GM13977 (cell line): ENCODE measurements around the gene ANAPC15.
"Not testable (repeated sequence)": the region's sequence is repeated elsewhere in the genome, so short reads cannot be mapped to it uniquely, and the experiment has no call there.

ENCODE experiments used
- DNase-seq: peaks from one replicate; pipeline ENCODE4 v3.0.0; 2012; ENCODE audit warnings: low spot score
- in situ Hi-C: fragments of 300-500 bp; cut with MboI; formaldehyde crosslinking; loops from one replicate; pipeline ENCODE4 v1.12.0; 2022; ENCODE audit warnings: low sequenced_read_pairs, low pct_unique_long_range_greater_than_20kb, mixed read lengths, inconsistent platforms; ENCODE audit not compliant: unreplicated experiment
- TF ChIP-seq, protein P1 (sequence below): IDR thresholded peaks from 2 replicates; pipeline ENCODE4 v1.5.1; 2012; ENCODE audit warnings: mild to moderate bottlenecking, control low read depth; ENCODE audit not compliant: insufficient read depth; ENCODE audit errors: extremely low read depth, missing control alignments

ANAPC15 gene

DNA sequence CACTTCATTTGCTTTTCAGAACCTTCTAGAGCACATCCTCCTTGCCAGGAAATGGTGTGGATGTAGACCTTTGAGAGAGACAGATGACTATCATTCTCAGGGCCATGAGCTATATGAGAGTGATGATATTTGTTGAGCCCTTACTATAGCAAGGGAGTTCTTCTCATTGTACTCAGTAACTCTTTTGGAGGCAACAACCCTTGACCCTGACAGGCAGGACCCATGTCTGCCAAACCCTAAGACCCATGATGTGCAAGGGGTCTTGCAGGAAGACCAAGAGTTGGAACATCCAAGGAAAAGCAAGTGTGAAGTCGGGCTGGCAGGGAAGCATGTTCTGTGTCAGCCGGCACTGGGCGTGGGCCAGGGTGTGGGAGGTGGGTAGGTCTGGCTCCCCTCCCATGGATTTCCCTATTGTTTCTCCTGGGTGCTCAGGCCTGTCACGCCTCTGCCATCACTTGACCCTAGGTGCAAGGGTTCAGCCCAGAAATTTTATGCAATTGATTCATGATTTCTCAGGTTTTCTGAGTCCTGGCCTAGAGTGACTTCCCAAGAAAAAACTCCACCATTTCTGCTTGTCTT is 24.3 kb upstream of the ANAPC15 start:
- TF ChIP-seq, protein P1, sequence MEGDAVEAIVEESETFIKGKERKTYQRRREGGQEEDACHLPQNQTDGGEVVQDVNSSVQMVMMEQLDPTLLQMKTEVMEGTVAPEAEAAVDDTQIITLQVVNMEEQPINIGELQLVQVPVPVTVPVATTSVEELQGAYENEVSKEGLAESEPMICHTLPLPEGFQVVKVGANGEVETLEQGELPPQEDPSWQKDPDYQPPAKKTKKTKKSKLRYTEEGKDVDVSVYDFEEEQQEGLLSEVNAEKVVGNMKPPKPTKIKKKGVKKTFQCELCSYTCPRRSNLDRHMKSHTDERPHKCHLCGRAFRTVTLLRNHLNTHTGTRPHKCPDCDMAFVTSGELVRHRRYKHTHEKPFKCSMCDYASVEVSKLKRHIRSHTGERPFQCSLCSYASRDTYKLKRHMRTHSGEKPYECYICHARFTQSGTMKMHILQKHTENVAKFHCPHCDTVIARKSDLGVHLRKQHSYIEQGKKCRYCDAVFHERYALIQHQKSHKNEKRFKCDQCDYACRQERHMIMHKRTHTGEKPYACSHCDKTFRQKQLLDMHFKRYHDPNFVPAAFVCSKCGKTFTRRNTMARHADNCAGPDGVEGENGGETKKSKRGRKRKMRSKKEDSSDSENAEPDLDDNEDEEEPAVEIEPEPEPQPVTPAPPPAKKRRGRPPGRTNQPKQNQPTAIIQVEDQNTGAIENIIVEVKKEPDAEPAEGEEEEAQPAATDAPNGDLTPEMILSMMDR, result no peak
- no peak for DNase-seq
- in situ Hi-C loops, result no loop called here

DNA sequence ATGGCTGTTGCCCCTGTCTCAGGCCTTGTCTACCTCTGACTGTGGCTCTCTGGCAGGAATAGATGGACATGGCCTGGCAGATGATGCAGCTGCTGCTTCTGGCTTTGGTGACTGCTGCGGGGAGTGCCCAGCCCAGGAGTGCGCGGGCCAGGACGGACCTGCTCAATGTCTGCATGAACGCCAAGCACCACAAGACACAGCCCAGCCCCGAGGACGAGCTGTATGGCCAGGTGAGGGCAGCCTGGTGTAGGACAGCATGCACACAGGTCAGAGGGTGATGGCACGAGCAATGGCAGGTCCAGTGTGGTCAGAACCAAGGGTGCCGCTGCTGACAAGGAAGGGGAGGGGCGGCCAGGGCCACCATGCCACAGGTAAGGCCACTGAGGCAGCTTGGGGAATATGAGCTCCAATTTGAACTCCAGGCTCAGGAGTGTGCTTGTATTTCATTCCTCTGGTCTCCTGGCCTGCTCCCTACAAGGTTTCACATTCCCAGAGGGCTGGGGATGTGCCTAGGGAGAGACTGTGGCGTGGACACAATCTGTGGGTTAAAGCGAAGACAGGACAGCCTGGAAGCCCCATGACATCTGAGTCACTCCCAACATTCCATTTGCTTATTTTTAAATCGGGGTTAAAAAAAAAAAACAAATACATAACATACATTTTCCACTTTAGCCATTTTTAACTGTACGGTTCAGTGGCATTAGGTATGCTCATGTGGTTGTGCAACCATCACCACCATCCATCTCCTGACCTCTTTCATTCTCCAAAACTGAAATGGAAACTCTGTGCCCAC is 23.6 kb upstream of the ANAPC15 start:
- DNase-seq, result no peak
- in situ Hi-C loops, result no loop called here
- TF ChIP-seq, protein P1, result no peak

DNA sequence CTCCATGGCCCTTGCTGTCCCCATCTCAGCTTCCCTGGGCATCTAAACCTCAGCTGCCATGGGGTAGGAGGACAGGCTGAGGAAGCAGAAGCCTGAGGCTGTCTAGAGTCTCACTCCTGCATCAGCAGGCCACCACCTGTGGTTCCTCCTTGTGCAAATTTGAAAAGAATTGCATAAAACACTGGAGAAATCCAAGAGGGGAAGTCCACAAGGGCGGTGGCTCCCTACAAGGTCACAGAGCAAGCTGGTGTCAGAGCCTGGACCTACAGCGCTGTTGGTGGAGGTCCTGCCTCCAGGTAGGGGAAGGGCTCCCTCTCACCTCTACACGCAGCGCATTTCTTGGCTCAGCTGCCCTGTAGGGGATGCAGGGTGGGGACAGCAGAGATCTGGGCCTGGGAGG is 23.0 kb upstream of the ANAPC15 start, which contains the start of gene FOLR3:
Gene FOLR3 (plus strand): TSS at position 253 of the 400 bp plus-strand sequence. CDS start 228 bp downstream, outside the sequence.
- DNase-seq, in situ Hi-C loops: not testable (repeated sequence)

DNA sequence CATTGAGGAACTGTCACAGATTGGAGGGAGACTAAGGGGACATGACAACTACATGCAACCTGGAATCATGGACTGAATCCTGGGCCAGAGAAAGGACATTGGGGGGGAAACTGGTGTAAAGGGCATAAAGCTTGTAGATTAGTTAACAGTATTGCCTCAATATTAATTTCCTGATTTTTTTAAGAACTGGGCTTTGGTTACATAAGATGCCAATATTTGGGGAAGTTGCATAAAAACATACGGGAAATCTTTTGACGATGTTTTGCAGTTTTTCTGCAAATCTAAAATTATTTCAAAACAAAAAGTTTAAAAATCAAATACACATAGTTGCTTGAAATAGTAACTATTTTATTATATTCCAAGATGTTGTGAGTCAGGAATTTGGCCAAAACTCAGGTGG is 20.2 kb upstream of the ANAPC15 start:
- TF ChIP-seq, protein P1, result no peak
- in situ Hi-C loops, result no loop called here
- DNase-seq, result no peak

DNA sequence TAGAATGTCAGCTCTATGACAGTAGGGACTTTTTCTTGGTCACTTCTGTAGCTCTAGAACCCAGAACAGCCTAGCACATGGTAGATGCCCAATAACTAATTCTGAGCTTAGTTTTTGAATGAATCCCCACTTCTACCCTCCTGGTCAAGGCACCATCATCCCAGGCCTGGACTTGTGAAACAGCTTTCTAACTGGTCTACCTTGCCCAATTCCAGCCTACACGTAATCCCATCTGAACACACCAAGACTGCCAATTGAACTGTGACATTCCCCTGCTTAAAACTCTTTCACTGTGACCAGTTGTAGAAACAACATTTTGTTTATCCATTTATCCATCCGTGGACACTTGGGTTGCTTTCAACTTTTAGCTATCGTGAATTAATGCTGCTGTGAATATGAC is 16.9 kb upstream of the ANAPC15 start:
- TF ChIP-seq, protein P1, result no peak
- DNase-seq, result no peak
- in situ Hi-C loops, result no loop called here

DNA sequence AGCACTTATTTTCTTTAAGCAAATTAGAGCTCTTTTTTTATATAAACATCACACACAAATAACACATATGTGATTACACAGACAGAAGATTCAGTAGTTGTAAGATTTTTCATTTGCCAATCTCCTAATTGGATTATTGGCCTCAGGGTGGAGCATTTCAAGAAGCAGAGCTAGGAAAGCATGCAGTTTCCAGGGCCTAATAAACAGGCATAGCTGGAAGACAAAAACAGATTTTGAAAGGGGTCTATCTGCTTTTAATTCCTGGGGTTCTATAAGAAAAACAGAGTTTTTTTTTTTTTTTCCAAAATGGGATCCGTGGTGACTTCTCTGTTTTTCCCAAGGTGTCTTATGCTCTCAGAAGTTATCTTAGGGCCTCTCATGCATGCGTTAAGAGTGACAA is 15.4 kb upstream of the ANAPC15 start:
- in situ Hi-C loops, result no loop called here
- TF ChIP-seq, protein P1, result no peak
- DNase-seq, result no peak

DNA sequence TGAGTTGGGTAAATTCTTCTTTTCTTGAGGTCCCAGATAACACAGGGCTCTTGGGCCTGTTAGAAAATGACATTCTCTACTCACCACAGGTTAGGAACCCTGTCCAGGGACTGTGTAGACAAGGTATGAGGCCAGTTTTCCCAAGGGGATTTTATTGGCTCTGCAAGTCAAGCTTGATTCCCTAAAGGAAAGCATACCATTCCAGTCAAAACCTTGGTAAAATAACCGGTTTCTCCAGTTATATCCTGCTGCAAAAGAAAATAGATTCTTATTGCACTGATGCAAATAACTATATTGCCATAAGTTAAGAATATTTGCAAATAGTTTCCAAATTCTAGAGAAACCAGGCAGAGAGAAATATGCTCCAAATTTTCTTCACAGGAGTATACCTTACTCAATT is 13.5 kb upstream of the ANAPC15 start:
- TF ChIP-seq, protein P1, result no peak
- in situ Hi-C loops, result no loop called here
- no peak for DNase-seq
